Liver (tissue), 9 donors: ENCODE data around the gene HNRNPM. TPM values are rescaled to one million over a fixed set of nuclear protein-coding genes. Genes with fewer than 3 reads are reported as not detected.

ENCODE experiments used
- DNase-seq: peaks from one replicate; pipeline ENCODE4 v3.0.0-alpha.2; 2017; ENCODE audit warnings: low spot score
- H3K27ac ChIP-seq, 2 donors: one replicate each; pipeline ENCODE4 v1.7.0; 2013; ENCODE audit warnings: inconsistent platforms in 2 of 2, low read length in 2 of 2, control low read depth in 1 of 2, low read depth in 1 of 2, mild to moderate bottlenecking in 1 of 2
- H3K27me3 ChIP-seq, 4 donors: one replicate each; pipeline versions ENCODE4 v1.6.1 to v1.7.0; 2013; ENCODE audit warnings: low read length in 3 of 4, inconsistent platforms in 1 of 4, mild to moderate bottlenecking in 1 of 4, moderate library complexity in 1 of 4; ENCODE audit not compliant: control insufficient read depth in 4 of 4, insufficient read depth in 4 of 4
- H3K36me3 ChIP-seq, 4 donors: one replicate each; pipeline versions ENCODE4 v1.6.1 to v1.7.0; 2013; ENCODE audit warnings: low read length in 3 of 4, mild to moderate bottlenecking in 3 of 4, low read depth in 1 of 4, moderate library complexity in 1 of 4; ENCODE audit not compliant: control insufficient read depth in 4 of 4, insufficient read depth in 3 of 4
- H3K4me1 ChIP-seq, 4 donors: one replicate each; pipeline versions ENCODE4 v1.6.1 to v1.7.0; 2013; ENCODE audit warnings: low read length in 3 of 4, mild to moderate bottlenecking in 3 of 4, moderate library complexity in 1 of 4; ENCODE audit not compliant: control insufficient read depth in 4 of 4, insufficient read depth in 4 of 4
- H3K4me3 ChIP-seq, 3 donors: one replicate each; pipeline versions ENCODE4 v1.6.1 to v1.7.0; 2013; ENCODE audit warnings: low read length in 3 of 3, control low read depth in 1 of 3, low read depth in 1 of 3, mild to moderate bottlenecking in 1 of 3
- H3K9ac ChIP-seq, 2 donors: one replicate each; pipeline ENCODE4 v1.7.0; 2013; ENCODE audit warnings: low read length in 2 of 2, mild to moderate bottlenecking in 2 of 2, moderate library complexity in 2 of 2, control low read depth in 1 of 2, low read depth in 1 of 2
- H3K9me3 ChIP-seq, 4 donors: one replicate each; pipeline versions ENCODE4 v1.6.1 to v1.7.0; 2013; ENCODE audit warnings: low read length in 3 of 4; ENCODE audit not compliant: control insufficient read depth in 4 of 4
- ATF3 ChIP-seq: IDR thresholded peaks from 2 replicates; pipeline ENCODE4 v1.6.1; 2016; ENCODE audit warnings: antibody characterized with exemption
- EGR1 ChIP-seq, 2 donors: IDR thresholded peaks; 2 replicates each; pipeline ENCODE4 v1.6.1; 2016 to 2018; ENCODE audit warnings: antibody characterized with exemption in 2 of 2, low read depth in 2 of 2
- FOXA1 ChIP-seq: IDR thresholded peaks from 2 replicates; pipeline ENCODE4 v1.6.1; 2016; ENCODE audit warnings: antibody characterized with exemption
- HNF4A ChIP-seq, 2 donors: conservative IDR thresholded peaks; 2 replicates each; pipeline ENCODE4 v1.6.1; 2016; ENCODE audit warnings: antibody characterized with exemption in 2 of 2, mild to moderate bottlenecking in 2 of 2
- HNF4G ChIP-seq: IDR thresholded peaks from 2 replicates; pipeline ENCODE4 v1.6.1; 2016; ENCODE audit warnings: antibody characterized with exemption
- JUND ChIP-seq, 2 donors: IDR thresholded peaks; 2 replicates each; pipeline ENCODE4 v1.6.1; 2016; ENCODE audit warnings: antibody characterized with exemption in 2 of 2
- NR2F2 ChIP-seq: IDR thresholded peaks from 2 replicates; pipeline ENCODE4 v1.6.1; 2016; ENCODE audit warnings: antibody characterized with exemption
- RAD21 ChIP-seq, 2 donors: IDR thresholded peaks; 2 replicates each; pipeline ENCODE4 v1.6.1; 2016; ENCODE audit warnings: antibody characterized with exemption in 2 of 2, mild to moderate bottlenecking in 2 of 2
- RXRA ChIP-seq, 2 donors: IDR thresholded peaks; 2 replicates each; pipeline ENCODE4 v1.6.1; 2017 to 2018; ENCODE audit warnings: antibody characterized with exemption in 2 of 2, mild to moderate bottlenecking in 1 of 2
- SP1 ChIP-seq: IDR thresholded peaks from 2 replicates; pipeline ENCODE4 v1.6.1; 2018; ENCODE audit warnings: antibody characterized with exemption, mild to moderate bottlenecking
- TAF1 ChIP-seq: conservative IDR thresholded peaks from 2 replicates; pipeline ENCODE4 v1.6.1; 2016; ENCODE audit warnings: antibody characterized with exemption, mild to moderate bottlenecking
- YY1 ChIP-seq: IDR thresholded peaks from 2 replicates; pipeline ENCODE4 v1.6.1; 2016; ENCODE audit warnings: antibody characterized with exemption, mild to moderate bottlenecking
- WGBS: extraction: QIAGEN DNeasy Blood & Tissue Kit; methylation state at CpG from one replicate; pipeline ENCODE4 v1.1.7; 2013; 5-methylcytosine and 5-hydroxymethylcytosine counted together
- polyA plus RNA-seq, 2 donors: library from polyadenylated mRNA; stranded (reverse) in 1 of 2; unstranded in 1 of 2; fragments of 200-250 nt in 1 of 2; fragments of >200 nt in 1 of 2; fragmentation: Nextera tagmentation in 1 of 2; extraction: Ambion mirVana in 1 of 2; gene quantifications; one replicate each; pipeline versions ENCODE4 v1.2.1 to v1.2.3, GENCODE V29; 2013 to 2015
- total RNA-seq, 2 donors: library from RNA; depleted of rRNA; stranded (reverse); fragments of >200 nt; gene quantifications; one replicate each; pipeline ENCODE4 v1.2.3, GENCODE V29; 2014
- TF ChIP-seq, protein P1 (sequence below): IDR thresholded peaks from 2 replicates; pipeline ENCODE4 v1.6.1; 2016; ENCODE audit warnings: antibody characterized with exemption
- TF ChIP-seq, protein P2 (sequence below): IDR thresholded peaks from 2 replicates; pipeline ENCODE4 v1.6.1; 2016; ENCODE audit warnings: antibody characterized with exemption
- TF ChIP-seq, protein P3 (sequence below): fragments of 150-350 bp; IDR thresholded peaks from 2 replicates; pipeline ENCODE4 v1.5.1; 2017; ENCODE audit warnings: improper control_type of control experiment, low read depth, low read length; ENCODE audit not compliant: missing input control
- donor health status: healthy.
- donor health status: healthy.
- donor health status: healthy.
- donor health status: healthy.
- donor health status: healthy.

The HNRNPM gene
- total and polyA plus RNA-seq, 4 donors: 39.4 to 86.9 (median 70.7) TPM

GRCh38 chr19:8517551-8518442, 73.0 kb downstream of the HNRNPM start (continued):
- TF ChIP-seq, protein P1, sequence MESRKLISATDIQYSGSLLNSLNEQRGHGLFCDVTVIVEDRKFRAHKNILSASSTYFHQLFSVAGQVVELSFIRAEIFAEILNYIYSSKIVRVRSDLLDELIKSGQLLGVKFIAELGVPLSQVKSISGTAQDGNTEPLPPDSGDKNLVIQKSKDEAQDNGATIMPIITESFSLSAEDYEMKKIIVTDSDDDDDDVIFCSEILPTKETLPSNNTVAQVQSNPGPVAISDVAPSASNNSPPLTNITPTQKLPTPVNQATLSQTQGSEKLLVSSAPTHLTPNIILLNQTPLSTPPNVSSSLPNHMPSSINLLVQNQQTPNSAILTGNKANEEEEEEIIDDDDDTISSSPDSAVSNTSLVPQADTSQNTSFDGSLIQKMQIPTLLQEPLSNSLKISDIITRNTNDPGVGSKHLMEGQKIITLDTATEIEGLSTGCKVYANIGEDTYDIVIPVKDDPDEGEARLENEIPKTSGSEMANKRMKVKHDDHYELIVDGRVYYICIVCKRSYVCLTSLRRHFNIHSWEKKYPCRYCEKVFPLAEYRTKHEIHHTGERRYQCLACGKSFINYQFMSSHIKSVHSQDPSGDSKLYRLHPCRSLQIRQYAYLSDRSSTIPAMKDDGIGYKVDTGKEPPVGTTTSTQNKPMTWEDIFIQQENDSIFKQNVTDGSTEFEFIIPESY: no peak
- TF ChIP-seq YY1: no peak
- TF ChIP-seq RXRA (IDR thresholded peaks at IDR 0.05): no peak
- TF ChIP-seq RAD21 (IDR thresholded peaks at IDR 0.05): no peak
- TF ChIP-seq NR2F2: no peak
- TF ChIP-seq, protein P2, sequence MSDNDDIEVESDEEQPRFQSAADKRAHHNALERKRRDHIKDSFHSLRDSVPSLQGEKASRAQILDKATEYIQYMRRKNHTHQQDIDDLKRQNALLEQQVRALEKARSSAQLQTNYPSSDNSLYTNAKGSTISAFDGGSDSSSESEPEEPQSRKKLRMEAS: no peak
- TF ChIP-seq, protein P3, sequence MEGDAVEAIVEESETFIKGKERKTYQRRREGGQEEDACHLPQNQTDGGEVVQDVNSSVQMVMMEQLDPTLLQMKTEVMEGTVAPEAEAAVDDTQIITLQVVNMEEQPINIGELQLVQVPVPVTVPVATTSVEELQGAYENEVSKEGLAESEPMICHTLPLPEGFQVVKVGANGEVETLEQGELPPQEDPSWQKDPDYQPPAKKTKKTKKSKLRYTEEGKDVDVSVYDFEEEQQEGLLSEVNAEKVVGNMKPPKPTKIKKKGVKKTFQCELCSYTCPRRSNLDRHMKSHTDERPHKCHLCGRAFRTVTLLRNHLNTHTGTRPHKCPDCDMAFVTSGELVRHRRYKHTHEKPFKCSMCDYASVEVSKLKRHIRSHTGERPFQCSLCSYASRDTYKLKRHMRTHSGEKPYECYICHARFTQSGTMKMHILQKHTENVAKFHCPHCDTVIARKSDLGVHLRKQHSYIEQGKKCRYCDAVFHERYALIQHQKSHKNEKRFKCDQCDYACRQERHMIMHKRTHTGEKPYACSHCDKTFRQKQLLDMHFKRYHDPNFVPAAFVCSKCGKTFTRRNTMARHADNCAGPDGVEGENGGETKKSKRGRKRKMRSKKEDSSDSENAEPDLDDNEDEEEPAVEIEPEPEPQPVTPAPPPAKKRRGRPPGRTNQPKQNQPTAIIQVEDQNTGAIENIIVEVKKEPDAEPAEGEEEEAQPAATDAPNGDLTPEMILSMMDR: no peak

DNA sequence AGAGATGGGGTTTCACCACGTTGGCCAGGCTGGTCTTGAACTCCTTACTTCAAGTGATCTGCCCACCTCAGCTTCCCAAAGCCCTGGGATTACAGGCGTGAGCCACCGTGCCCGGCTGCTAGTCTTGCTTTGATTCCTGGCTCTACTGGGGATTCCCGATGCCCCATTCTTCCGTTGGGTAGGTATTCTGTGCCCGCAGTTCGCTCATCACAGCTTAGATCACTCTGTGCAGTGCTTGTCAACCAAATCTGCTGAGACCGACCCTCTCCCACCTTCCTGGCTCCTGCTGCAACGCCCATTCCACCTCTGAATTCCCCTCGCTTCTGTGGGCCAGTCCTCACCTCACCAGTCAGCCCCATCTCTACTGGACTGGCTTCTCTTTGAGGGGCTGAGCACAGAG, 73.8 kb downstream of the HNRNPM start:
- no peaks in the 10 kb centered on the region for H3K27me3 ChIP-seq
- no peak overlapping the region for H3K27ac ChIP-seq
- no peaks in the 10 kb centered on the region for H3K36me3 ChIP-seq
- no peak overlapping the region for H3K4me3 ChIP-seq
- H3K4me1 ChIP-seq: peaks cover 0 to 8% (median 3%) of the 10 kb centered on the region in 4 donors
- DNase-seq: no peak
- TF ChIP-seq, protein P1: no peak
- TF ChIP-seq TAF1: no peak
- TF ChIP-seq HNF4A (conservative IDR thresholded peaks at IDR 0.05): no peak
- TF ChIP-seq FOXA1: no peak
- TF ChIP-seq ATF3: no peak
- TF ChIP-seq, protein P2: no peak
- no peak for TF ChIP-seq HNF4G
- no peak for TF ChIP-seq NR2F2
- no peak for TF ChIP-seq SP1
- TF ChIP-seq EGR1 (IDR thresholded peaks at IDR 0.05; ENCODE audit: low read depth in 2 of 2): no peak
- TF ChIP-seq JUND (IDR thresholded peaks at IDR 0.05): no peak
- WGBS: 91% methylated on average over 11 of the region's 11 CpGs
- no peak overlapping the region for H3K9ac ChIP-seq
- H3K9me3 ChIP-seq: no peaks in the 10 kb centered on the region
